GM12878 (cell line): Measurements from ENCODE around the gene TPRA1. TPM values are rescaled to one million over a fixed set of nuclear protein-coding genes. Genes with fewer than 3 reads are reported as not detected.
"Not testable (repeated sequence)": the region's sequence is repeated elsewhere in the genome, so short reads cannot be mapped to it uniquely, and the experiment has no call there.

Experiments used
- ATAC-seq: fragments of 200-7000 bp; cut with Tn5 transposase; 3 replicates; pipeline ENCODE4 v1.9.1; 2020; ENCODE audit warnings: mild to moderate bottlenecking, moderate library complexity
- BruUV-seq: library from RNA; stranded (reverse); fragments of 400-500 nt; replicated peaks from 2 replicates; lab custom pipeline; 2021; lab: Mats Ljungman, UMichigan
- CTCF ChIA-PET: fragments of 300-600 bp; sonication (Branson Sonifier 250); formaldehyde crosslinking; extraction: SDS; loops from one replicate; lab custom pipeline; 2021; ENCODE audit warnings: inconsistent platforms; lab: Yijun Ruan, JAX
- POLR2A ChIA-PET: fragments of 350-600 bp; formaldehyde crosslinking; extraction: SDS; loops from one replicate; lab custom pipeline; 2021; ENCODE audit warnings: inconsistent platforms; lab: Charles Lee
- RAD21 ChIA-PET: fragments of 300-600 bp; sonication (Branson Sonifier 250); formaldehyde crosslinking; loops from one replicate; lab custom pipeline; 2023; ENCODE audit warnings: antibody characterized with exemption; ENCODE audit not compliant: unreplicated experiment; lab: Charles Lee
- SMC1A ChIA-PET: fragments of 300-600 bp; sonication (Branson Sonifier 250); formaldehyde crosslinking; loops from one replicate; lab custom pipeline; 2023; ENCODE audit not compliant: unreplicated experiment, uncharacterized antibody; lab: Charles Lee
- DNase-seq: peaks from one replicate; pipeline ENCODE4 v3.0.0-alpha.2; 2011; ENCODE audit warnings: low read depth, low spot score
- FAIRE-seq: peaks from 3 replicates; lab custom pipeline; 2011; peaks lifted over from hg19 to GRCh38; lab: Jason Lieb, UNC
- H2AFZ ChIP-seq: 2 replicates; pipeline ENCODE4 v1.6.0; 2011; ENCODE audit warnings: low read depth, low read length, control low read depth; ENCODE audit not compliant: control insufficient read depth
- H3K27ac ChIP-seq: 2 replicates; pipeline ENCODE4 v1.5.1; 2011; ENCODE audit warnings: control low read depth; ENCODE audit not compliant: control insufficient read depth, insufficient read depth
- H3K27me3 ChIP-seq, 2 experiments: replicated peaks in 1 of 2; 2 replicates each; pipeline versions ENCODE4 v1.6.0 to v1.6.1; 2011; ENCODE audit warnings: low read length in 1 of 2; ENCODE audit not compliant: control insufficient read depth in 2 of 2, insufficient read depth in 2 of 2
- H3K36me3 ChIP-seq, 2 experiments: 2 replicates each; pipeline ENCODE4 v1.5.1; 2011; ENCODE audit warnings: low read length in 1 of 2; ENCODE audit not compliant: control insufficient read depth in 2 of 2, insufficient read depth in 2 of 2
- H3K4me1 ChIP-seq: 2 replicates; pipeline ENCODE4 v1.6.1; 2011; ENCODE audit warnings: mild to moderate bottlenecking, low read length, moderate library complexity, mixed read lengths; ENCODE audit not compliant: control insufficient read depth, insufficient read depth
- H3K4me2 ChIP-seq: 2 replicates; pipeline ENCODE4 v1.6.0; 2011; ENCODE audit warnings: control low read depth; ENCODE audit not compliant: control insufficient read depth, insufficient read depth
- H3K4me3 ChIP-seq: fragments of 200-600 bp; sonication (generic); 2 replicates; pipeline ENCODE4 v1.5.1; 2016
- H3K79me2 ChIP-seq: 2 replicates; pipeline ENCODE4 v1.6.0; 2011; ENCODE audit warnings: low read length; ENCODE audit not compliant: control insufficient read depth, insufficient read depth
- H3K9ac ChIP-seq: 2 replicates; pipeline ENCODE4 v1.8.0; 2011; ENCODE audit warnings: low read length, control low read depth, mixed read lengths; ENCODE audit not compliant: control insufficient read depth, insufficient read depth
- H3K9me3 ChIP-seq: replicated peaks from 3 replicates; pipeline ENCODE4 v1.5.1; 2011; ENCODE audit warnings: mild to moderate bottlenecking, low read length; ENCODE audit not compliant: control insufficient read depth, insufficient read depth
- H4K20me1 ChIP-seq: 2 replicates; pipeline ENCODE4 v1.6.0; 2011; ENCODE audit not compliant: control insufficient read depth, insufficient read depth
- ATF7 ChIP-seq: fragments of 450-650 bp; IDR thresholded peaks from 2 replicates; pipeline ENCODE4 v1.6.1; 2016; ENCODE audit warnings: low read depth, mild to moderate bottlenecking
- BCL11A ChIP-seq: IDR thresholded peaks from 2 replicates; pipeline ENCODE4 v1.6.1; 2011; ENCODE audit warnings: low read depth, low read length
- KLF5 ChIP-seq: fragments of 450-650 bp; IDR thresholded peaks from 2 replicates; pipeline ENCODE4 v1.6.1; 2014; ENCODE audit warnings: mild to moderate bottlenecking; ENCODE audit not compliant: partially characterized antibody
- MYB ChIP-seq: fragments of 150-350 bp; IDR thresholded peaks from 2 replicates; pipeline ENCODE4 v1.6.1; 2014; ENCODE audit warnings: mild to moderate bottlenecking, low read depth, low read length, borderline replicate concordance
- NR2C1 ChIP-seq: fragments of 450-650 bp; IDR thresholded peaks from 2 replicates; pipeline ENCODE4 v1.6.1; 2017; ENCODE audit warnings: antibody characterized with exemption, mild to moderate bottlenecking, moderate library complexity
- SIN3A ChIP-seq: IDR thresholded peaks from 2 replicates; pipeline ENCODE4 v1.6.1; 2012; ENCODE audit warnings: low read depth, low read length, improper control_type of control experiment
- SMC3 ChIP-seq: IDR thresholded peaks from 2 replicates; pipeline ENCODE4 v1.6.1; 2011; ENCODE audit warnings: low read length, improper control_type of control experiment, borderline replicate concordance
- whole genome bisulfite sequencing: methylation state at CpG from one replicate; pipeline ENCODE4 v1.1.6; 2016; ENCODE audit warnings: low lambda C conversion rate; ENCODE audit not compliant: insufficient replicate concordance, insufficient coverage; ENCODE audit errors: missing lambda C conversion rate; 5-methylcytosine and 5-hydroxymethylcytosine counted together
- in situ Hi-C: fragments of 300-500 bp; cut with MboI; formaldehyde crosslinking; loops from 9 replicates; pipeline ENCODE4 v1.14.3; 2018; ENCODE audit warnings: mixed read lengths
- intact Hi-C: fragments of 100-400 bp; cut with micrococcal nuclease; formaldehyde crosslinking; loops from one replicate; pipeline ENCODE4 v1.14.2; 2022; ENCODE audit not compliant: unreplicated experiment
- polyA plus RNA-seq, 11 experiments: library from polyadenylated mRNA; depleted of rRNA in 4 of 11; unstranded in 6 of 11; stranded (reverse) in 5 of 11; fragments of >200 nt; fragmentation: Nextera tagmentation in 4 of 11; fragmentation: Illumina TruSeq in 1 of 11; extraction: Ambion mirVana in 4 of 11; extraction: Trizol in 1 of 11; gene quantifications; 1 replicate in 1 of 11; 2 replicates in 10 of 11; pipeline versions ENCODE4 v1.2.1 to v1.2.3, GENCODE V29; 2011 to 2016; ENCODE audit warnings: inconsistent platforms in 2 of 11, missing spikeins in 2 of 11, low read depth in 1 of 11
- total RNA-seq, 4 experiments: library from RNA; depleted of rRNA in 3 of 4; stranded (reverse); fragments of >200 nt in 3 of 4; fragmentation: Illumina TruSeq in 1 of 4; extraction: Trizol in 1 of 4; gene quantifications; 2 replicates each; pipeline versions ENCODE4 v1.2.1 to v1.2.3, GENCODE V29; 2013 to 2021
- TF ChIP-seq, protein P1 (sequence below): fragments of 450-650 bp; IDR thresholded peaks from 2 replicates; pipeline ENCODE4 v1.6.1; 2017; ENCODE audit warnings: low read depth, mild to moderate bottlenecking, moderate library complexity
- TF ChIP-seq, protein P2 (sequence below): IDR thresholded peaks from 2 replicates; pipeline ENCODE4 v1.6.1; 2011; ENCODE audit warnings: borderline replicate concordance, low read depth, mild to moderate bottlenecking, moderate library complexity, mixed read lengths, low read length; ENCODE audit not compliant: insufficient read depth; ENCODE audit errors: extremely low read length

Gene TPRA1
- total and polyA plus RNA-seq, 10 of the 15 experiments (the other 5 are each of a cell fraction or from before 2014, with no cell fraction given), result 1.8 to 39.6 (median 26.6) TPM

DNA sequence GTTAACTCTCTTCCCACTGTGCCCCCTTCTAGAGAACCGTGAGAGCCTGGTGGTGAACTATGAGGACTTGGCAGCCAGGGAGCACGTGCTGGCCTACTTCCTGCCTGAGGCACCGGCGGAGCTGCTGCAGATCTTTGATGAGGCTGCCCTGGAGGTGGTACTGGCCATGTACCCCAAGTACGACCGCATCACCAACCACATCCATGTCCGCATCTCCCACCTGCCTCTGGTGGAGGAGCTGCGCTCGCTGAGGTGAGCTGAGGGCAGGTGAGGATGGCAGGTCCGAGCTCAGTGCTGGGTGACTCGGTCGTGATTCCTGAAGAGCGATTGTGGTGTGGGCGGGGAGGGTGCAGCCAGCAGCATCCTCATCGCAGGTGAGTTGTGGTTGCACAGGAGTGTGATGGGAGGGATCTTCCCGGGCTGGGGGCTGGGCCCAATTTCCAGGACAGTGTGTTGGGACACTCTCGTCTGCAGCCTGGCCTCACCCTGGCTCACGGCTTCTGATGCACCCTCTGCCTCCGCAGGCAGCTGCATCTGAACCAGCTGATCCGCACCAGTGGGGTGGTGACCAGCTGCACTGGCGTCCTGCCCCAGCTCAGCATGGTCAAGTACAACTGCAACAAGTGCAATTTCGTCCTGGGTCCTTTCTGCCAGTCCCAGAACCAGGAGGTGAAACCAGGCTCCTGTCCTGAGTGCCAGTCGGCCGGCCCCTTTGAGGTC lies 15.7 kb upstream of the TPRA1 start:
- no peak for TF ChIP-seq SIN3A
- TF ChIP-seq KLF5, result no peak
- TF ChIP-seq, protein P1, sequence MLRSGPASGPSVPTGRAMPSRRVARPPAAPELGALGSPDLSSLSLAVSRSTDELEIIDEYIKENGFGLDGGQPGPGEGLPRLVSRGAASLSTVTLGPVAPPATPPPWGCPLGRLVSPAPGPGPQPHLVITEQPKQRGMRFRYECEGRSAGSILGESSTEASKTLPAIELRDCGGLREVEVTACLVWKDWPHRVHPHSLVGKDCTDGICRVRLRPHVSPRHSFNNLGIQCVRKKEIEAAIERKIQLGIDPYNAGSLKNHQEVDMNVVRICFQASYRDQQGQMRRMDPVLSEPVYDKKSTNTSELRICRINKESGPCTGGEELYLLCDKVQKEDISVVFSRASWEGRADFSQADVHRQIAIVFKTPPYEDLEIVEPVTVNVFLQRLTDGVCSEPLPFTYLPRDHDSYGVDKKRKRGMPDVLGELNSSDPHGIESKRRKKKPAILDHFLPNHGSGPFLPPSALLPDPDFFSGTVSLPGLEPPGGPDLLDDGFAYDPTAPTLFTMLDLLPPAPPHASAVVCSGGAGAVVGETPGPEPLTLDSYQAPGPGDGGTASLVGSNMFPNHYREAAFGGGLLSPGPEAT, result no peak
- no peak for TF ChIP-seq ATF7
- TF ChIP-seq BCL11A, result no peak
- no peak for TF ChIP-seq NR2C1
- TF ChIP-seq, protein P2, sequence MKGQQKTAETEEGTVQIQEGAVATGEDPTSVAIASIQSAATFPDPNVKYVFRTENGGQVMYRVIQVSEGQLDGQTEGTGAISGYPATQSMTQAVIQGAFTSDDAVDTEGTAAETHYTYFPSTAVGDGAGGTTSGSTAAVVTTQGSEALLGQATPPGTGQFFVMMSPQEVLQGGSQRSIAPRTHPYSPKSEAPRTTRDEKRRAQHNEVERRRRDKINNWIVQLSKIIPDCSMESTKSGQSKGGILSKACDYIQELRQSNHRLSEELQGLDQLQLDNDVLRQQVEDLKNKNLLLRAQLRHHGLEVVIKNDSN, result no peak
- no peak for TF ChIP-seq MYB
- TF ChIP-seq SMC3, result no peak
- ATAC-seq (no peak), FAIRE-seq (no peak), DNase-seq (no peak)
- Histone ChIP-seq H3K9ac (no peak overlapping the region), H2AFZ (no peak overlapping the region), H3K4me1 (peaks cover 13% of the 10 kb centered on the region), H3K36me3 (peaks cover 50 to 53% of the 10 kb centered on the region in 2 experiments), H3K9me3 (no peaks in the 10 kb centered on the region), H4K20me1 (0 out of 2 replicates have a peak, but pooled peaks cover 3% of the 10 kb centered on the region), H3K4me3 (no peak overlapping the region), H3K79me2 (peaks cover 28% of the 10 kb centered on the region), H3K4me2 (no peak overlapping the region), H3K27ac (no peak overlapping the region), H3K27me3 (no peaks in the 10 kb centered on the region)
- in situ Hi-C loops, result no loop called here
- no TSS peak for BruUV-seq
- POLR2A ChIA-PET, result no interaction called here
- CTCF ChIA-PET, result no interaction called here
- intact Hi-C loops, result no loop called here
- WGBS, result 95% methylated on average over 24 of the region's 24 CpGs
- SMC1A ChIA-PET, result interaction anchor here (1.6 kb wide), 1 partner anchor 9 kb away, joined by 5 read pairs; the partner anchor contains the start of gene MCM2
- RAD21 ChIA-PET, result interaction anchor here (1.2 kb wide), 1 partner anchor 8 kb away, joined by 3 read pairs; the partner anchor contains the start of gene MCM2

DNA sequence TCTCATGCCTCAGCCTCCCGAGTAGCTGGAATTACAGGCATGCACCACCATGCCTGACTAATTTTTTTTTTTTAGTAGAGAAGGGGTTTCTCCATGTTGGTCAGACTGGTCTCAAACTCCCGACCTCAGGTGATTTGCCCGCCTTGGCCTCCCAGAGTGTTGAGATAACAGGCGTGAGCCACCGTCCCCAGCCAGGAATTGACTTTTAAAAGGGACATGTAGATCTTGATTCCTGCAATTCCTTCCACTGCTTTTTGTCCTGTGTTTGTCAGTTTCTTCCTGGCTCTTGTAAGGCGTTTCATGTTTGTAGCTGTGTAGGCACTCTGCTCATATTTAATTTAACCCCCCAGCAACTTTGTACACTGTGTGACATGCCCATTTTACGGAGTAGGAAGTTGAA lies 15.0 kb upstream of the TPRA1 start:
- H3K27me3 ChIP-seq, ATAC-seq, H3K27ac ChIP-seq, CTCF ChIA-PET, DNase-seq, in situ Hi-C loops, H3K4me2 ChIP-seq, H3K9me3 ChIP-seq, BruUV-seq, FAIRE-seq, H2AFZ ChIP-seq, H3K9ac ChIP-seq, H4K20me1 ChIP-seq, intact Hi-C loops, H3K4me3 ChIP-seq: not testable (repeated sequence)
- SMC1A ChIA-PET, result interaction anchor here (1.3 kb wide), 1 partner anchor 42 kb away, joined by 3 read pairs; no protein-coding TSS in a partner anchor
- Histone ChIP-seq H3K4me1 (peaks cover 15% of the 10 kb centered on the region), H3K36me3 (peaks cover 47 to 48% of the 10 kb centered on the region in 2 experiments), H3K79me2 (peaks cover 34% of the 10 kb centered on the region)
- WGBS, result 95% methylated on average over 7 of the region's 7 CpGs
- RAD21 ChIA-PET, result interaction anchor here (1.2 kb wide), 1 partner anchor 7 kb away, joined by 3 read pairs; the partner anchor contains the start of gene MCM2
- POLR2A ChIA-PET, result interaction anchor here (0.6 to 0.7 kb wide), 2 partner anchors 13 to 203 kb away, joined by 3 to 6 read pairs; no protein-coding TSS in a partner anchor
